ENCODE data around the gene ARSG.
"Not testable (repeated sequence)": the region's sequence is repeated elsewhere in the genome, so short reads cannot be mapped to it uniquely, and the experiment has no call there.

Gene ARSG

GRCh38 chr17:68399638-68400403 lies 108.5 kb downstream of the ARSG start:
- peak; percentile 60 for DNase-seq

- DNase-seq = no peak
Observed at GRCh38 chr17:68400404-68400735, 109.1 kb downstream of the ARSG start.

- DNase-seq = no peak
Observed at GRCh38 chr17:68401288-68401687, 110.0 kb downstream of the ARSG start.

- no peak for DNase-seq
Observed at GRCh38 chr17:68403122-68403521, 111.8 kb downstream of the ARSG start.

GRCh38 chr17:68403837-68404236 lies 112.5 kb downstream of the ARSG start:
- not testable (repeated sequence) for DNase-seq

- DNase-seq = not testable (repeated sequence)
Observed at GRCh38 chr17:68407656-68408055, 116.4 kb downstream of the ARSG start.

GRCh38 chr17:68413597-68414560 lies 122.6 kb downstream of the ARSG start:
- DNase-seq = peak; percentile 75

- DNase-seq = not testable (repeated sequence)
Observed at GRCh38 chr17:68414901-68415300, 123.6 kb downstream of the ARSG start.

- DNase-seq = no peak
Observed at GRCh38 chr17:68417317-68417716, 126.0 kb downstream of the ARSG start.

- DNase-seq = no peak
Observed at GRCh38 chr17:68418876-68419275, 127.6 kb downstream of the ARSG start.

- DNase-seq = no peak
Observed at GRCh38 chr17:68420065-68420464, 128.8 kb downstream of the ARSG start.

- no peak for DNase-seq
Observed at GRCh38 chr17:68421486-68421885, 130.2 kb downstream of the ARSG start.

- DNase-seq = no peak
Observed at GRCh38 chr17:68422821-68423220, 131.5 kb downstream of the ARSG start.

GRCh38 chr17:68423251-68423650 lies 132.0 kb downstream of the ARSG start:
- DNase-seq = no peak

- no peak for DNase-seq
Observed at GRCh38 chr17:68424203-68424602, 132.9 kb downstream of the ARSG start.

- DNase-seq = no peak
Observed at GRCh38 chr17:68424861-68425260, 133.6 kb downstream of the ARSG start.

GRCh38 chr17:68425979-68426378 lies 134.7 kb downstream of the ARSG start:
- no peak for DNase-seq

- DNase-seq = no peak
Observed at GRCh38 chr17:68427575-68427974, 136.3 kb downstream of the ARSG start.

- no peak for DNase-seq
Observed at GRCh38 chr17:68428498-68429172, 137.3 kb downstream of the ARSG start.

- DNase-seq = no peak
Observed at GRCh38 chr17:68429881-68430280, 138.6 kb downstream of the ARSG start.

GRCh38 chr17:68431045-68431608 lies 139.8 kb downstream of the ARSG start:
- DNase-seq = no peak

GRCh38 chr17:68431661-68432071 lies 140.4 kb downstream of the ARSG start:
- peak; percentile 72 for DNase-seq

Data from CD4-positive, alpha-beta T cell treated with Interleukin-17A for 4 hours (primary cell).